GM12864 (cell line): ENCODE results near the gene DEPP1.

Experiments used
- DNase-seq: peaks from one replicate; pipeline ENCODE4 v3.0.0-alpha.2; 2011; ENCODE audit warnings: low read depth
- H3K4me3 ChIP-seq: 2 replicates; pipeline ENCODE4 v1.5.1; 2011; ENCODE audit warnings: mild to moderate bottlenecking, low read depth, low read length, control low read depth
- CTCF ChIP-seq: IDR thresholded peaks from 2 replicates; pipeline ENCODE4 v1.5.1; 2011; ENCODE audit warnings: low read depth, mild to moderate bottlenecking, moderate library complexity, low read length, control low read depth, inconsistent platforms; ENCODE audit errors: missing control alignments

Gene DEPP1

DNA sequence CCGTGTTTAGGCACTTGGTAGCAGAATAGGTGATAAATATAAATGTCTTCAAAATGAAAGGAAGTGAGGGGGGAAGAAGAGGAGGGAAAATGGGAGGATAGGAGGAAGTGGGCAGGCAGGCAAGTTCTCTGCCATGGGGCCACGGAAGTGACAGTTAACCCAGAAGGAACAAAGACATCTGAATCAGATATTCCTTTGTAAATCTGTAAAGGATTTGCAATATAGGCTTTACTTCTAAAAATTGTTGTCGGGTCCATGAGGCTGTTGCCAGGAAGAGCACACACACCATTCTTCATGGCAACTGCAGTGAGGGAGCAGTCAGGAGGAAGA is 42.7 kb downstream of the DEPP1 start:
- TF ChIP-seq CTCF, result no peak

DNA sequence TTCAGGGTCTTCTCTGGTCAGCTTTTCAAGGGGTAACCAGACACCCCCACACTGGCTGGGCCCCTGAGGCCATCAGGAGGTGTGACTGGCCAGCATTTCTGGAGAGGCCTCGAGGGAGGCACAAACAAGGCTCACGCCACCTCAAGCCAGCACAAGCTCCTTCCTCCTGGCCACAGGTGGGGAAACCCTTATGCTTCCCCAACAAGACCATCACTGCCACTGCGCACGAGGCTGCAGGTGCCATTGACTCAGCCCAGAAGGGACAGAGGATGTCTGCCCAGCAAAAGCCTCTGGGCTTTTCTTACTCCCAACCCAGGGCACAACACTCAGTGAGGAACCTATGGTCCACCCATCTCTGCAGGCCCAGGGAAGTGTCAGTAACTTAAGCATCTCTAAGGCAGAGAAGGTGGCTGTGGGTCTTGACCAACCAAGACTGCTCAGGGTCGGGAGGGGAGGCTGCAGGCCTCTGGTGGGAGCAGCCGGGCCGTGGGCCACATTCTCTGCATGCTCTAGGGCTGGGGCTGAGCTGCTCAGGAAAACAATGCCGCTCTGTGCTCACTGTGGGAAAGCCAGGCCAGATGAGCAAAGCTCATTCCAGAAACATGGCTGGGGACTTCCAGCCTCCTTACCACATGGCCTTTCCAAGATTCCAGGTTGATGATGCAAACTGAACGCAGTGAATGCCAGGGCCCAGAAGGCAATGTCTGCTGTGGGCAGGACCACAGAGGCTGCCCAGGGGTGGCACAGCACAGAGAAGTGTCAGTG is 43.2 kb downstream of the DEPP1 start:
- TF ChIP-seq CTCF, result no peak

More for the DNA sequence above, 42.7 kb downstream of the DEPP1 start:
- no peak overlapping the region for H3K4me3 ChIP-seq
- DNase-seq, result no peak

DNA sequence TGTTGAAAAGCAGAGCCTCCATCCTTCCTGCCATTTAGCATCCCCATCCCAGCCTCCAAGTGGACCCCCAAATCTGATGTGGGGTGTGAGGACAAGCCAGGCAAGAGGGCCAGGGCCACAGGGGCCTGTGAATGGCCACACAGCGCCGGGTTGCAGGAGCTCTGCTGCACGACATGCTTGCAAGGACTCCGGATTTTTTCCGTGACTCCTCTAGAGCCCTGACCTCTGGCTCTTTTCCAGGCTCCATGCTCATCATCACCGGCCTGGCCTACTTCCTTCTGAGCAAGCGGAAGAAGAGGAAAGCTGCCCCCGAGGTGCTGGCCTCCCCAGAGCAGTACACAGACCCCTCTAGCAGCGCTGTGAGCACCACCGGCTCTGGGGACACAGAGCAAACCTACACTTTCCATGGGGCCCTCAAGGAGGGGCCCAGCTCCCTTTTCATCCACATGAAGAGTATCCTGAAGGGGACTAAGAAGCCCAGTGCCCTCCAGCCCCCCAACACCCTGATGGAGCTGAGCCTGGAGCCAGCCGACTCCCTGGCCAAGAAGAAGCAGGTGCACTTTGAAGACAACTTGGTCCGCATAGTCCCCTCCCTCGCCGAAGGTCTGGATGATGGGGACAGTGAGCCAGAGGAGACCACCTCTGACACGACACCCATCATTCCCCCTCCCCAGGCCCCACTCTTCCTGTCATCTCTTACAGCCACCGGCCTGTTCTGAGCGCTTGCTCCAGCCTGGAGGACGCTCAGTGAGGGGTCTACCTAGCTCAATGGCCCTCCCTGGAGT is 44.0 kb downstream of the DEPP1 start:
- no peak for DNase-seq
- no peak for TF ChIP-seq CTCF
- H3K4me3 ChIP-seq, result no peak overlapping the region

More for the DNA sequence above, 43.2 kb downstream of the DEPP1 start:
- H3K4me3 ChIP-seq, result no peak overlapping the region
- DNase-seq, result no peak

DNA sequence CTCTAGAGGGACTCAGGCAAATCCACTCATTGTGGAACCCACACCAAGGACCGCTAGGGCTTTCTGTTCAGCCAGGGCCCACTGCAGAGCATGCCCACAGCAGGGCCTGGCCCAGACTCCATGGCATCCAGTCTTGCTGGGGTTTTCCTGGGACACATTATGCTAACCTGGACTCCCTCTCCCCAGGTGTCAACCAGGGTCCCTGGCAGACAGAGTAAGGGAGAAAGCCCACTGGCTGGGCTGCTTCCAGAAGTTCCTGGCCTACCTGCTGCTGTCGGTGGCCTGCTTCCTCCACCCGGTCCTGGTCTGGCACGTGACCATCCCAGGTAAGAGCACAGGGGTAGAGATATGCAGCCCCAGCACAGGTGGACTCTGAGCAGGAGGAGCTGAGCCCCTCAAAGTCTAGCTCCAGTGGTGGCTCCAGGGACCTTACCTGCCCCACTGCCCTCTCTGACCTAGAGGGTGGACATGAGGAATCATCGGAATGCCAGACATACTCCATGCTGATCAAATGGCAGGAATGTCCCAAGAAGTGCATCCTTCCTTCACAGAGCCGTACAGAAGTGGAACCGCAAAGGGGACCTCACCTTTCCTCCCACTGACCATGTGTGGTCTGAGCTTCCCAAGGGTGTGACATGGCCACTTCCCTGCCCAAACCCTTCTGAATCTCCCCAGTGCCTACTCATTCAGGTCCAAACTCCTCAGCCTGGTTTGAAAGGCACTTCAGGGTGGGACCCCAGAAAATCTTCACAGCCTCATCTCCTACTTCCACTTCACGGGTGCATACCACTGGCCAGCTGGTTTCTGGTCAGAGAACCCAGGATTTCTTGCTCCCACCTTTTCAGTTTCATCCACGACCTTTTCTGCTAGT is 44.9 kb downstream of the DEPP1 start:
- no peak overlapping the region for H3K4me3 ChIP-seq
- TF ChIP-seq CTCF, result no peak
- DNase-seq, result no peak

- no peak overlapping the region for H3K4me3 ChIP-seq
- TF ChIP-seq CTCF, result peak; percentile 99
- peak; percentile 61 for DNase-seq
These were observed 45.8 kb downstream of the DEPP1 start for GRCh38 chr10:44932517-44933450.
